IPS-20b (cell line): Measurements from ENCODE around the gene MAGOH.

Experiments used
- H3K27ac ChIP-seq: one replicate; pipeline ENCODE4 v1.5.1; 2013; ENCODE audit warnings: low read length
- H3K27me3 ChIP-seq: 2 replicates; pipeline ENCODE4 v1.6.1; 2013; ENCODE audit warnings: mild to moderate bottlenecking, low read length, inconsistent platforms; ENCODE audit not compliant: insufficient read depth
- H3K36me3 ChIP-seq: 2 replicates; pipeline ENCODE4 v1.6.1; 2013; ENCODE audit warnings: low read depth, mild to moderate bottlenecking, inconsistent platforms, low read length, moderate library complexity; ENCODE audit not compliant: insufficient read depth
- H3K4me1 ChIP-seq: 2 replicates; pipeline ENCODE4 v1.6.1; 2013; ENCODE audit warnings: mild to moderate bottlenecking, control low read depth, inconsistent platforms, low read length, moderate library complexity; ENCODE audit not compliant: insufficient read depth
- H3K4me3 ChIP-seq: 2 replicates; pipeline ENCODE4 v1.5.1; 2013; ENCODE audit warnings: mild to moderate bottlenecking, low read length, inconsistent platforms
- H3K9ac ChIP-seq: 2 replicates; pipeline ENCODE4 v1.6.1; 2013; ENCODE audit warnings: low read depth, mild to moderate bottlenecking, inconsistent platforms, low read length, moderate library complexity
- H3K9me3 ChIP-seq: 2 replicates; pipeline ENCODE4 v1.6.1; 2013; ENCODE audit warnings: mild to moderate bottlenecking, low read depth, low read length, inconsistent platforms; ENCODE audit not compliant: insufficient read depth

The MAGOH gene

DNA sequence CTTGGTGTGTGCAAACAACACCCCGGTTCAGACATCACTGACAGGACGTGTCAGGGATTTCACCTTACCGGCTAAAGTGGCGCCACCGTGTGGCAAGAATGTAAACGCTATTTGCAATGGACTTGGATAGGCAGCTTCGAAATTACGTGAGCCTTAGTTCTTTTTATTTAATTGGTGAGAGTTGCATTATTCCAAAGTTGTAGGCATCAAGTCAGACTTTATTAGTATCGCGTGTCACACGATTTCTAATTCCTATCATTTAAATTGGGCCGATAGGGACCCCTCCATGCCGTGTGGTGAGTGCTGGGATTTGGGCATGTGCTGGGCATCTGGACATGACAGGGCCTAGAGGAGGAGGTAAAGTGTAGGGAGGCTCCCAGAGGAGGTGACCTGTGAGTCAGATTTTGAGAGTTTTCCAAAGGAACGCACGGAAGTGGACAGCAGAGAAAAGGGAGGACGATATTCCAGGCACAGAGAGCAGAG is 56.2 kb downstream of the MAGOH start:
- Histone ChIP-seq H3K4me3 (no peak overlapping the region), H3K27me3 (0 out of 2 replicates have a peak, but pooled peaks cover 3% of the 10 kb centered on the region)

DNA sequence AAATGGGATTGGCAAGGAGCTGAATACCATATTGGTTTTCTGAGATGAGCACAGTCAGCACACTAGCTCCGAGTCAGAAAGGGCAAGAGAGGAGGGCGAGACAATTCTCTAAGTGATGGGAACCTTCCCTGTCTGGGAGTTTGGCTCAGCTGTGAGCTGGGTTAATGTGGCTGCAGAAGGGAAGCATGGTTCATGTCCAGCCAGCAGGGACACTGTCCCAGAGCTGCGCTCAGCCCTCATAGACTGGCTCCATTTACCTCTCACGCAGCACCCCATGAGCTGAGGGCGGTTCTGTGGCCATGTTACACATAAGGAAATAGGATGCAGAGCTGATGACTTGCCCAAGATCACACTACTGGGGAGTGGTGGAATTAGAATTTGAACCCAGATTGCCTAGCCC is 57.4 kb downstream of the MAGOH start:
- Histone ChIP-seq H3K9ac (no peak overlapping the region), H3K4me1 (no peaks in the 10 kb centered on the region), H3K36me3 (no peaks in the 10 kb centered on the region), H3K4me3 (no peak overlapping the region), H3K27me3 (0 out of 2 replicates have a peak, but pooled peaks cover 3% of the 10 kb centered on the region), H3K27ac (no peak overlapping the region), H3K9me3 (no peaks in the 10 kb centered on the region)

More for the DNA sequence above, 56.2 kb downstream of the MAGOH start:
- Histone ChIP-seq H3K9me3 (no peaks in the 10 kb centered on the region), H3K36me3 (no peaks in the 10 kb centered on the region), H3K27ac (no peak overlapping the region), H3K9ac (no peak overlapping the region), H3K4me1 (no peaks in the 10 kb centered on the region)

DNA sequence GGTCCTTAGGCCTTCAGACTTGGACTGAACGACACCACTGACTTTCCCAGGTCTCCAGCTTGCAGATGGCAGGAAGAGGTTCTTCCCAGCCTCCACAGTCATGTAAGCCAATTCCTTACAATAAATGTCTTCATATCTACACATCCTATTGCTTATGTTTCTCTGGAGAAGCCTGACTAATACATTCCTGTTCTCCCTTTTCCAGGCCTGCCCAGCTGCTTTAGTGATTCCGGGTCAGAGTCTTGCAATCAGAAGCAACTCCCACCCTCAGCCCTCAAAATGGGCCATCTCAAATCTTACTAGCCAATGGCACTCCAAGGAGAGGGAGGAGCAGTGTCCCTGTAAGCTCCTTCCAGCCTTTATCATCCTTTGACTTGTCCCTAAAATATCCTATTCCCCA is 58.1 kb downstream of the MAGOH start:
- Histone ChIP-seq H3K4me1 (no peaks in the 10 kb centered on the region), H3K9me3 (no peaks in the 10 kb centered on the region), H3K27ac (no peak overlapping the region), H3K4me3 (no peak overlapping the region), H3K36me3 (no peaks in the 10 kb centered on the region), H3K9ac (no peak overlapping the region), H3K27me3 (0 out of 2 replicates have a peak, but pooled peaks cover 3% of the 10 kb centered on the region)
